ENCODE measurements around the gene P2RX6.

The P2RX6 gene

DNA sequence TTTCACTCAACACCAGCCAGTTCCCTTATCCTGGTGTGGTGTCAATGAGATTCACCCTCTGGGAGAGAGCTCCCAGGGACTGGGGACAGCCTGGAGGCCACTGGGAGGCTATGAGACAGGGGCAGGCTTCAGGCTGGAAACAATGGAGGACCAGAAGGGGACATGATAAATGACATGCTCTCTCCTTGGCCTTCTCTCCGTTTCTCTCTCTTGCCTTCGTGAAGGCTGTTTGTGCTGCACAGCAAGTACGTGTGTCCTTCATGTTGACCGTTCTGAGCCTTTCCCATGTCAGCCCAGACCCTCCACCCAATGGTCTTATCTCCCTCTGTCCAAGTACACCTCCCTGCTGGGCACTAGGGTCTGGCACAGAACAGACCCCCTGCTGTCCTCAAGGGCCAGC is 34.4 kb upstream of the P2RX6 start:
- TF ChIP-seq, protein P1, sequence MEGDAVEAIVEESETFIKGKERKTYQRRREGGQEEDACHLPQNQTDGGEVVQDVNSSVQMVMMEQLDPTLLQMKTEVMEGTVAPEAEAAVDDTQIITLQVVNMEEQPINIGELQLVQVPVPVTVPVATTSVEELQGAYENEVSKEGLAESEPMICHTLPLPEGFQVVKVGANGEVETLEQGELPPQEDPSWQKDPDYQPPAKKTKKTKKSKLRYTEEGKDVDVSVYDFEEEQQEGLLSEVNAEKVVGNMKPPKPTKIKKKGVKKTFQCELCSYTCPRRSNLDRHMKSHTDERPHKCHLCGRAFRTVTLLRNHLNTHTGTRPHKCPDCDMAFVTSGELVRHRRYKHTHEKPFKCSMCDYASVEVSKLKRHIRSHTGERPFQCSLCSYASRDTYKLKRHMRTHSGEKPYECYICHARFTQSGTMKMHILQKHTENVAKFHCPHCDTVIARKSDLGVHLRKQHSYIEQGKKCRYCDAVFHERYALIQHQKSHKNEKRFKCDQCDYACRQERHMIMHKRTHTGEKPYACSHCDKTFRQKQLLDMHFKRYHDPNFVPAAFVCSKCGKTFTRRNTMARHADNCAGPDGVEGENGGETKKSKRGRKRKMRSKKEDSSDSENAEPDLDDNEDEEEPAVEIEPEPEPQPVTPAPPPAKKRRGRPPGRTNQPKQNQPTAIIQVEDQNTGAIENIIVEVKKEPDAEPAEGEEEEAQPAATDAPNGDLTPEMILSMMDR (IDR thresholded peaks at IDR 0.05; ENCODE audit: low read depth, low read length, missing control alignments): no peak
- DNase-seq (ENCODE audit: extremely low read depth, low read depth): no peak
- H3K4me3 ChIP-seq (replicated peaks; ENCODE audit: low read depth, low read length): no peak overlapping the region

DNA sequence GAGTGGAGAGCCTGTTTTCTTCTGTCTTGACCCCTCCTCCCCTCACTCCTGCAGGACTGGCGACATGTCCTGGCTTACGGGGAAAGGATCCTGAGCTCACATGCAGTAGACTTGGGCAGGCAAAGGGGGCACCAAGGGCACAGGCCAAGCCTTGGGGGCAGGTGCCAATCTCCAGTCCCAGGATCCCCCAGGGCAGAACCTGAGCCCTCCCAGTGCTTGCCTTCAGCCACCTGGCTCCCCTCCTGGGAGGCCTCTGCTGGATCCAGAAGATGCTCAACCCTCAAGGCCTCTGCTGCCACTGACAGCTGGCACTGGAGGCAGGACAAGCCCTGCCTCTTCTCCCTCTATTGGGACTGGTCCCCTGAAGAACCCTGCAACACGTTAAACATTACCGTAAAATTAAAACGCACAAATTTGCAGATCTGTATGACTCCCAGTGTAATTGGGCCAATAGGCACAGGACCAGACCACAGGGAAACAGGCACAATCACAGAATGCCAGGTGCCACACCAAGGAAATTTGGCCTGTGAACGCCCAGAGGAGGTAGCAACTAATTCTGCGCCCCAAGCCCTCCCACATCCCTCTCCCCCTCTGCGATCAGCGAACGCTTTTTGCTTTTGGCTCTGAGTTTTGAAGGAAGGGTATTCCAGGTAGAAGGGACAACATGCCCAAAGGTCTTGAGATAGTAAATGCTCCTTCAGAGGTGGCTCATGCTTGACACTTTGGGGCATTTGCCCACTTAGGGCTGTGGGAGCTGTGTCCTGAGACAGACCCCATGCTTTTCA is 33.8 kb upstream of the P2RX6 start:
- no peak for DNase-seq (ENCODE audit: extremely low read depth, low read depth)
- TF ChIP-seq, protein P1 (IDR thresholded peaks at IDR 0.05; ENCODE audit: low read depth, low read length, missing control alignments): no peak
- peak overlapping the region; percentile 90 for H3K4me3 ChIP-seq (replicated peaks; ENCODE audit: low read depth, low read length)

DNA sequence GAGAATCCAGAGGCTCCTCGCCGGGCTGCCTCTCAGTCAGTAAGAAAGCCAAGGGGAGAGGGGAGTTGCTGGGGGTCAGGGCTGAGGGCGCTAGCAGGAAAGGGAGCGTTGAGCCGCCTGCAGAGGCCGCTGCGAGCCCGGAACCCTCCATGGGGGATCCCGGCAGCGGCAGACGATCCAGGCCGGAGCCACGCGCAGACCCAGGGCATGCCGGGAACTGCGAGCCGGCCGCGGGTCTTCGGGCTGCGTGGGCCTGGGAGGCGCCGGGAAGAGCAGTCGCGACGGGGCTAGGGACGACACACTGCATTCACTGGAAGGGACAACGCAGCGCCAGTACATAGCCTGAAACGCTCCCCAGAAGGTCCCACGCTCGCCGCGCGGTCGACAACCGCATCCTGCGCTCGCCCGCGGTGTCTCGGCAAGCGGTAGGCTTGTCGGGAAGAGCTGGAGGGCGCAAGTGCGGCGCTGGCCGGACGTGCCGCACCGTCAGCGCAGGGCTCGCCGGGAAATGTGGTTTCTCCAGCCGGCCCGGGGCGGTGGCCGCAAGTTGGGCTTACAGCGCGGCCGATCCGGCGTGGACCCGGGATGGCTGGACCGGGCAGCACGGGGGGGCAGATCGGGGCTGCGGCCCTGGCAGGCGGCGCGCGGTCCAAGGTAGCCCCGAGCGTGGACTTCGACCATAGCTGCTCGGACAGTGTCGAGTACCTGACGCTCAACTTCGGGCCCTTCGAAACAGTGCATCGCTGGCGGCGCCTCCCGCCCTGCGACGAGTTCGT is 33.0 kb upstream of the P2RX6 start, which contains the start of gene LZTR1:
Gene LZTR1, plus strand, starts transcription at position 511 of the 776 bp plus-strand sequence. Its CDS starts 75 bp downstream, at position 586.
- TF ChIP-seq, protein P1 (IDR thresholded peaks at IDR 0.05; ENCODE audit: low read depth, low read length, missing control alignments): peak; percentile 66
- H3K4me3 ChIP-seq (replicated peaks; ENCODE audit: low read depth, low read length): peak within 1 kb of the TSS; percentile 90
- no peak for DNase-seq (ENCODE audit: extremely low read depth, low read depth)

DNA sequence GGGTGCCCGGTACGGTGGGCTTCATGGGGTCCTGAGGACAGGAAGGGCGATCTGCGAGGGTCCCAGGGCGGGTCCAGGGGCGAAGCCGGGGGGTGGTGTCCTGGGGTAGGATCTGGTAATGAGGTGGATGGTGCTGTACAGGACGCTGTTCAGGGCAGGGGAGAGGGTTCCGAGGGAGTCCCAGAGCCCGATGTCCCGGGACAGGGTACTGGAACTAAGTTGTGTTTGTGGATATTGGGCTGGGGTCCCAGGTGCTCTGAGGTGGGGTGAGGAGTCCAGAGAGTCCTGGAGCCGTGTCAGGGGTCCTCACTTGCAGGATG is 32.4 kb upstream of the P2RX6 start:
- no peak for DNase-seq (ENCODE audit: extremely low read depth, low read depth)
- TF ChIP-seq, protein P1 (IDR thresholded peaks at IDR 0.05; ENCODE audit: low read depth, low read length, missing control alignments): no peak
- H3K4me3 ChIP-seq (replicated peaks; ENCODE audit: low read depth, low read length): peak overlapping the region; percentile 90

DNA sequence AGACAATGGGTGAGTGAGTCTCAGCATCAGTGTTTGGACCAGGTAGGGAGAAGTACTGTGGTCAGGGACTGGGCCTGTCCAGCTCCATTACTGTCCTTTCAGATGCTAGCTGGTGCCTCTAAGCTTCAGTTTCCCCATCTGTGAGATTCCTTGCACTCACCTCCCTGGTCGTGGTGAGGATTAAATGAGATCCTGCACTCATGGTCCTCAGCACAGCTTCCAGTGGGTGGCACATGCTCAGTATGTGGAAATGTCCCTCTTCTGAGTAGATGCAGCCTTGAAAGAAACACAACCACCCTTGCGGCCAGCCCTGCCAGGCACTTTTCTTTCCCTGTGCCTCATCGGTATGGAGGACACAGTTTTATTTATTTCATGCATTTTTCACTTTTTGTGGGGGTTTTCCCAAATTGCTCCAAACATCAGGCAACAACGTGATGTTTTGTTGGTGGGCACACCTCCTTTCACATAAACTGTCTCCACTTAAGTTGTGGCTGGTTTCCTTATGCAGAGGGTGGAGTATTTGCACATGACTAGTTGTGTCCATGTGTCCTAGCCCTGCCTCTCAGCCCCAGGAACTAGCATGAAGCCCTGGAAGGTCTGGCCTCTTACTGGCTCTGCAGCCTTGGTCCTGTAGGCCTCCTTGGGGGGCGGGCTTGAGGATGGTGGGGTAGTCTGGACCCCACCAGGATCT is 31.7 kb upstream of the P2RX6 start:
- TF ChIP-seq, protein P1 (IDR thresholded peaks at IDR 0.05; ENCODE audit: low read depth, low read length, missing control alignments): no peak
- no peak for DNase-seq (ENCODE audit: extremely low read depth, low read depth)
- peak overlapping the region; percentile 90 for H3K4me3 ChIP-seq (replicated peaks; ENCODE audit: low read depth, low read length)

DNA sequence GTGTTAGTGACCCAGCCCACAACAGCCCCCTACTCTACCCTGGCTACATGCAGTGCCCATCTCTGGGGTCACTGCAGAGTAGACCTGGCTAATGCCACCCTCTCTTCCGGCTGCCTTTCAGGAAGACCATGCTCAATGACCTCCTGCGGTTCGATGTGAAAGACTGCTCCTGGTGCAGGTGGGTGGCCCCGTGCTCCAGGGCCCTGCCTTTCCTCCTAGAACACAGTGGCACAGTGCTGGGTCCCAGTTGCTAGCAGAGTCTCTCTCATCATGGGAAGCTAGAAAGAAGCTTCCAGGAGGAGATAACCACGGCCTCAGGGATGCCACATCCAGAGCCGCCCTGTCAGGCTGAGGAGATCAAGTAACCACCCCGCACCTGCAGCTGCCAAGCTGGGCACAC is 29.2 kb upstream of the P2RX6 start:
- no peak for DNase-seq (ENCODE audit: extremely low read depth, low read depth)
- TF ChIP-seq, protein P1 (IDR thresholded peaks at IDR 0.05; ENCODE audit: low read depth, low read length, missing control alignments): no peak
- no peak overlapping the region for H3K4me3 ChIP-seq (replicated peaks; ENCODE audit: low read depth, low read length)
